ENCODE measurements around the gene PGM3.

DNA sequence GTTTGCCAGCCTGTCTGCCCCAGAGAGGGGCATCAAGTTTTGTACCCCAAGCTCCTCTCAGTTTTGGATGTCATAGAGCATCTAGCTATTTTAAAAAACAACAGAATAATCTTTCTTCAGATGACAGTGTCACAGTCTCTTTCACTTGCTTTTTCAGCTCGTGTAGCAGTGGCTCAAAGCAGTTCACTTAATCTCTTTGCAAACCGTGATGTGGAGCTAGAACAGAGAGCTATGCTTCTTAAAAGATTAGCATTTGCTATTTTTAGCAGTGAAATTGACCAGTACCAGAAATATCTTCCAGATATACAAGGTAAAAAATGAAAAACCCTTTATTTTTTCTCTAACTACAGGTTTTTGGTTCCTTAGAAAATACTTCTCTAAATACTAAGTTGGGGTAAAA is 37.3 kb downstream of the PGM3 start:
- TF ChIP-seq SMC3 (IDR thresholded peaks at IDR 0.05; ENCODE audit: low read depth, low read length): no peak
- TF ChIP-seq, protein P1, sequence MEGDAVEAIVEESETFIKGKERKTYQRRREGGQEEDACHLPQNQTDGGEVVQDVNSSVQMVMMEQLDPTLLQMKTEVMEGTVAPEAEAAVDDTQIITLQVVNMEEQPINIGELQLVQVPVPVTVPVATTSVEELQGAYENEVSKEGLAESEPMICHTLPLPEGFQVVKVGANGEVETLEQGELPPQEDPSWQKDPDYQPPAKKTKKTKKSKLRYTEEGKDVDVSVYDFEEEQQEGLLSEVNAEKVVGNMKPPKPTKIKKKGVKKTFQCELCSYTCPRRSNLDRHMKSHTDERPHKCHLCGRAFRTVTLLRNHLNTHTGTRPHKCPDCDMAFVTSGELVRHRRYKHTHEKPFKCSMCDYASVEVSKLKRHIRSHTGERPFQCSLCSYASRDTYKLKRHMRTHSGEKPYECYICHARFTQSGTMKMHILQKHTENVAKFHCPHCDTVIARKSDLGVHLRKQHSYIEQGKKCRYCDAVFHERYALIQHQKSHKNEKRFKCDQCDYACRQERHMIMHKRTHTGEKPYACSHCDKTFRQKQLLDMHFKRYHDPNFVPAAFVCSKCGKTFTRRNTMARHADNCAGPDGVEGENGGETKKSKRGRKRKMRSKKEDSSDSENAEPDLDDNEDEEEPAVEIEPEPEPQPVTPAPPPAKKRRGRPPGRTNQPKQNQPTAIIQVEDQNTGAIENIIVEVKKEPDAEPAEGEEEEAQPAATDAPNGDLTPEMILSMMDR (conservative IDR thresholded peaks at IDR 0.05; ENCODE audit: low read depth, low read length): no peak
- no peak for TF ChIP-seq MXI1 (IDR thresholded peaks at IDR 0.05; ENCODE audit: borderline replicate concordance, low read depth, low read length)
- TF ChIP-seq POLR2A (IDR thresholded peaks at IDR 0.05; ENCODE audit: low read depth, low read length): no peak
- no peak for TF ChIP-seq BHLHE40 (IDR thresholded peaks at IDR 0.05; ENCODE audit: low read depth, low read length)
